Suprapubic skin (tissue), 4 donors: Measurements from ENCODE around the gene MMD2. TPM values are rescaled to one million over a fixed set of nuclear protein-coding genes. Genes with fewer than 3 reads are reported as not detected.

Experiments
- DNase-seq, 2 donors: peaks; one replicate each; pipeline ENCODE4 v3.0.0-alpha.2; 2019; ENCODE audit warnings: low spot score in 2 of 2
- H3K27ac ChIP-seq: fragments of 200-600 bp; sonication (generic); one replicate; pipeline ENCODE4 v1.5.1; 2019
- H3K27me3 ChIP-seq: fragments of 200-600 bp; sonication (generic); one replicate; pipeline ENCODE4 v1.5.1; 2019
- H3K36me3 ChIP-seq: fragments of 200-600 bp; sonication (generic); one replicate; pipeline ENCODE4 v1.5.1; 2019
- H3K4me1 ChIP-seq: fragments of 200-600 bp; sonication (generic); one replicate; pipeline ENCODE4 v1.5.1; 2019
- H3K4me3 ChIP-seq: fragments of 200-600 bp; sonication (generic); one replicate; pipeline ENCODE4 v1.5.1; 2019; ENCODE audit warnings: mild to moderate bottlenecking
- H3K9me3 ChIP-seq: fragments of 200-600 bp; sonication (generic); one replicate; pipeline ENCODE4 v1.5.1; 2019
- CTCF ChIP-seq, 2 donors: fragments of 200-600 bp in 1 of 2; fragments of 450-650 bp in 1 of 2; sonication (generic) in 1 of 2; IDR thresholded peaks; one replicate each; pipeline ENCODE4 v1.5.1; 2016 to 2019; ENCODE audit warnings: antibody characterized with exemption in 2 of 2, mild to moderate bottlenecking in 1 of 2, moderate library complexity in 1 of 2
- EP300 ChIP-seq: sonication (generic); formaldehyde crosslinking; IDR thresholded peaks from one replicate; pipeline ENCODE4 v1.6.1; 2017; ENCODE audit warnings: antibody characterized with exemption
- POLR2A ChIP-seq, 2 donors: fragments of 450-650 bp; IDR thresholded peaks; one replicate each; pipeline ENCODE4 v1.6.1; 2017; ENCODE audit warnings: antibody characterized with exemption in 2 of 2, mild to moderate bottlenecking in 2 of 2, moderate library complexity in 2 of 2
- POLR2AphosphoS5 ChIP-seq, 3 donors: sonication (generic); formaldehyde crosslinking; IDR thresholded peaks; one replicate each; pipeline ENCODE4 v1.6.1; 2017; ENCODE audit warnings: antibody characterized with exemption in 3 of 3
- WGBS: methylation state at CpG from one replicate; pipeline ENCODE4 v1.1.5; 2018; 5-methylcytosine and 5-hydroxymethylcytosine counted together
- total RNA-seq, 4 donors: library from RNA; depleted of rRNA; stranded (reverse); fragments of >200 nt; gene quantifications; one replicate each; pipeline ENCODE4 v1.1.0, GENCODE V29; 2016

Gene MMD2
- total RNA-seq, 4 donors from 2014 or later: not detected

DNA sequence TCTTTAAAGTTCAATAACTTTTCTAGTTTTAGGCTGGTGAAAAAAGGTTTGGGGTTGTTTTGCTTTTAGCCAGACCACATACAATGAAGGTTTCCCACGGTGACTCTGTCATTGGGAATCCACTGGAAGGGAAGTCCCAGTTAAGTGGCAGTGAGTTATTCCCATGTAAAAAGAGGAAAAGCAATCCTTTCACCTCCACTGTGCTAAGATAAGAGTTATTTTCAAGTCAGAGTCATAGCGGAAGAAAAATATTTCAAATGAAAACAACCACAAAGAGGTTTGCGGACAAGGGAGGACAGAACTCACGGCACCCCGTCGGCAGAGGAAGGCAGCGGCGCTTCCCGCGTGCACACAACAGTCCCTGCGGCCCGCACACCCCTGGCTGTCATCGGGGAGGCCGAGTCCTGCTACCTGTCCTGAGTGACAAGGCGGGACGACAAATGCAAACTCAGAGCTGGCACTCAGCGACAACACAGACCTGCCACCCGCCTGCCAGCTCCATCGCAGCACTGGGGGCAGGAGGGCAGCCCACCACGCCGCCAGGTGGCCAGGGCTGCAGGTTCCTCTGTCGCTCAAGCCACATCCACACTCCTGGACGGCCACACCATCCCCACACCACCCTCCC lies 87.8 kb downstream of the MMD2 start:
- no peaks in the 10 kb centered on the region for H3K27me3 ChIP-seq
- 61% methylated on average over 13 of the region's 23 CpGs for WGBS
- H3K4me3 ChIP-seq: no peak overlapping the region
- DNase-seq: peak in 1 of 2 donors; percentile 76
- TF ChIP-seq POLR2AphosphoS5 (IDR thresholded peaks at IDR 0.05) (no peak), POLR2A (IDR thresholded peaks at IDR 0.05) (no peak), CTCF (IDR thresholded peaks at IDR 0.05) (no peak), EP300 (no peak)
- no peaks in the 10 kb centered on the region for H3K4me1 ChIP-seq
- H3K9me3 ChIP-seq: no peaks in the 10 kb centered on the region
- no peaks in the 10 kb centered on the region for H3K36me3 ChIP-seq
- no peak overlapping the region for H3K27ac ChIP-seq

DNA sequence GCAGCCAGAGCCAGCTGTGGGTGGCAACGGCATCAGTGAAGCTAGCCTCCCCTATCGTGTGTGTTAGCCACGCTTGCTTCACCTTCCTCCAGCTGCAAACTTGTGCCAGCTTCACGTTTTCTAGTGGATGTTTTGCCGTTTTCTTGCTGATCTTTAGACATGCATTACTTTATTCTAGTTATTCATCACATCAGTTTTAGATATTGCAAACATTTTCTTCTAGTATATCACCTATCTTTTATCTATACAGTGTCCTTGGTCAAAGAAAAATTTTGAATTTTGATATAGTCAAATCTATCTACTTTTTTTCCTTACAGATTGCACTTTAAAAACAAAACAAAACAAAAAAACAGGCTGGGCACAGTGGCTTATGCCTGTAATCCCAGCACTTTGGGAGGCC lies 90.5 kb downstream of the MMD2 start:
- H3K4me3 ChIP-seq: no peak overlapping the region
- H3K4me1 ChIP-seq: no peaks in the 10 kb centered on the region
- TF ChIP-seq POLR2A (IDR thresholded peaks at IDR 0.05): no peak
- H3K36me3 ChIP-seq: no peaks in the 10 kb centered on the region
- DNase-seq: peak in 1 of 2 donors; percentile 40
- H3K9me3 ChIP-seq: no peaks in the 10 kb centered on the region
- no peak overlapping the region for H3K27ac ChIP-seq
- peaks cover 4% of the 10 kb centered on the region for H3K27me3 ChIP-seq
- 93% methylated on average over 5 of the region's 5 CpGs for WGBS

- WGBS: 84% methylated on average over 9 of the region's 9 CpGs
- Histone ChIP-seq H3K9me3 (no peaks in the 10 kb centered on the region), H3K27me3 (peaks cover 14% of the 10 kb centered on the region), H3K4me3 (no peak overlapping the region), H3K4me1 (no peaks in the 10 kb centered on the region), H3K27ac (no peak overlapping the region), H3K36me3 (no peaks in the 10 kb centered on the region)
- DNase-seq: no peak
- no peak for TF ChIP-seq CTCF (IDR thresholded peaks at IDR 0.05)
- TF ChIP-seq EP300: no peak
- TF ChIP-seq POLR2AphosphoS5 (IDR thresholded peaks at IDR 0.05): no peak
- no peak for TF ChIP-seq POLR2A (IDR thresholded peaks at IDR 0.05)
Measured at GRCh38 chr7:4866528-4867496, 92.2 kb downstream of the MMD2 start.

DNA sequence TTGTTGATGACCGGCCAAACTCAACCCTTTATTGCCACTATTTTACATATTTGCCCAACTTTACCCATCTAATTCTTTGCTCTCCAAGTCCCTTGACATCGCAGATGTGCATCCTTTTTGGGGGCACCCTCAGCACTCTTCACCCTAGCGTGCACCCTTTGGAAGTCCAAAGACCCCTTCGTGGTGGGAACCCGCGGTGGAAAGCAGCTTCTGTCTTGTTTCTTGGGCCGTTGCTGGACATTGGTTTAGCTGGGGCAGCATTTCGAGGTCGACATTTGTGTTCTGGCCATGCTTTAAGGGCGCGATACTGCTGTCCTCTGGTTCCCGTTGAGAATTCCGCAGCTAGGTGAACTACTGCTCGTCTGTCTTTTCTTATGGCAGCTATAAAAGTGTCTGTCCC lies 96.8 kb downstream of the MMD2 start:
- DNase-seq: no peak
- 79% methylated on average over 14 of the region's 14 CpGs for WGBS
- TF ChIP-seq CTCF (IDR thresholded peaks at IDR 0.05) (no peak), EP300 (no peak), POLR2A (IDR thresholded peaks at IDR 0.05) (no peak), POLR2AphosphoS5 (IDR thresholded peaks at IDR 0.05) (no peak)
- Histone ChIP-seq H3K4me3 (peak overlapping the region; percentile 40), H3K27me3 (peaks cover 19% of the 10 kb centered on the region), H3K9me3 (no peaks in the 10 kb centered on the region), H3K36me3 (no peaks in the 10 kb centered on the region), H3K4me1 (no peaks in the 10 kb centered on the region), H3K27ac (no peak overlapping the region)

DNA sequence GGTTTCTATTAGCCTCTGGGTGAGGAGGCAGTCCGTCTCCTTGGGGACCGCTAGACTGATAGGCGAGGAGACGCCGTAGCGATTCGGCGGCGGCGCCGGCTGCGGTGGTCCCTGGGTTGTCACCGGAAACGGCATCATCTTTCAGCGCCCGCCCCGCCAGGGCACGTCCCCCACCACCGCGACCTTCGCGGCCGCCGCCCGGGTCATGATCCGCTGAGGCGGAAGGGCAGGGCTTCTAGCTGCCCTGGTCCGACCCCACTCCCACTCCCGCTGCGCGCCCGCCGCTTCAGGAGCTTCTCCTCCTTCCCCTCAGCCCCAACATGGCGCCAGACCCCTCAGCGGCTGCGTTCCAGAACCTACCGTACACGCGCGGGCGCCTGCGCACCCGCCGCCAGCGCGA lies 97.3 kb downstream of the MMD2 start, which contains the start of gene PAPOLB:
TSS of gene PAPOLB (minus strand) at position 358 of the 400 bp plus-strand sequence. CDS start at position 138, 220 bp downstream.
- no peaks in the 10 kb centered on the region for H3K4me1 ChIP-seq
- peaks cover 19% of the 10 kb centered on the region for H3K27me3 ChIP-seq
- 20% methylated on average over 12 of the region's 46 CpGs for WGBS
- H3K4me3 ChIP-seq: peak within 1 kb of the TSS; percentile 40
- no peaks in the 10 kb centered on the region for H3K36me3 ChIP-seq
- no peak within 1 kb of the TSS for H3K27ac ChIP-seq
- no peak for TF ChIP-seq POLR2A (IDR thresholded peaks at IDR 0.05)
- TF ChIP-seq EP300: no peak
- no peak for TF ChIP-seq CTCF (IDR thresholded peaks at IDR 0.05)
- TF ChIP-seq POLR2AphosphoS5 (IDR thresholded peaks at IDR 0.05): no peak
- H3K9me3 ChIP-seq: no peaks in the 10 kb centered on the region
- DNase-seq: no peak
